GM12891 (cell line): ENCODE measurements around the gene BNC2.

Experiments used
- DNase-seq: peaks from one replicate; pipeline ENCODE4 v3.0.0; 2011; ENCODE audit warnings: low spot score; ENCODE audit not compliant: insufficient read length
- FAIRE-seq: peaks from 2 replicates; lab custom pipeline; 2011; peaks lifted over from hg19 to GRCh38; lab: Jason Lieb, UNC
- PAX5 ChIP-seq: IDR thresholded peaks from 2 replicates; pipeline ENCODE4 v1.6.1; 2011; ENCODE audit warnings: low read length, moderate library complexity, mild to moderate bottlenecking; ENCODE audit not compliant: insufficient read depth, severe bottlenecking
- POLR2A ChIP-seq: IDR thresholded peaks from 2 replicates; pipeline ENCODE4 v1.6.1; 2011; ENCODE audit warnings: low read depth, low read length, control low read depth
- POLR2AphosphoS5 ChIP-seq: IDR thresholded peaks from 2 replicates; pipeline ENCODE4 v1.6.1; 2011; ENCODE audit warnings: low read depth, low read length, control low read depth
- POU2F2 ChIP-seq: IDR thresholded peaks from 2 replicates; pipeline ENCODE4 v1.6.1; 2011; ENCODE audit warnings: low read depth, mild to moderate bottlenecking, control low read depth, low read length, moderate library complexity
- SPI1 ChIP-seq: IDR thresholded peaks from 2 replicates; pipeline ENCODE4 v1.6.1; 2011; ENCODE audit warnings: low read depth, low read length, control low read depth
- TAF1 ChIP-seq: IDR thresholded peaks from 2 replicates; pipeline ENCODE4 v1.6.1; 2011; ENCODE audit warnings: low read depth, low read length, control low read depth

BNC2 gene

GRCh38 chr9:16418721-16419120 lies 451.7 kb downstream of the BNC2 start:
- DNase-seq (no peak), FAIRE-seq (no peak)
- TF ChIP-seq POU2F2 (no peak), TAF1 (no peak), SPI1 (no peak), POLR2A (no peak), POLR2AphosphoS5 (no peak), PAX5 (no peak)

- no peak for DNase-seq
- TF ChIP-seq SPI1 (no peak), POU2F2 (no peak), PAX5 (no peak), POLR2AphosphoS5 (no peak), TAF1 (no peak), POLR2A (no peak)
- FAIRE-seq: no peak
Observed at GRCh38 chr9:16417749-16418148, 452.7 kb downstream of the BNC2 start.

GRCh38 chr9:16417161-16417560 lies 453.3 kb downstream of the BNC2 start:
- FAIRE-seq (no peak), DNase-seq (no peak)
- TF ChIP-seq POLR2AphosphoS5 (no peak), POLR2A (no peak), PAX5 (no peak), POU2F2 (no peak), TAF1 (no peak), SPI1 (no peak)

GRCh38 chr9:16414451-16414850 lies 456.0 kb downstream of the BNC2 start:
- TF ChIP-seq TAF1: no peak
- no peak for TF ChIP-seq POLR2A
- TF ChIP-seq POLR2AphosphoS5: no peak
- TF ChIP-seq POU2F2: no peak
- TF ChIP-seq PAX5: no peak
- TF ChIP-seq SPI1: no peak
- DNase-seq (no peak), FAIRE-seq (no peak)

- FAIRE-seq (no peak), DNase-seq (no peak)
- TF ChIP-seq PAX5: no peak
- no peak for TF ChIP-seq TAF1
- TF ChIP-seq POLR2A: no peak
- TF ChIP-seq POU2F2: no peak
- no peak for TF ChIP-seq SPI1
- no peak for TF ChIP-seq POLR2AphosphoS5
Observed at GRCh38 chr9:16413509-16414016, 456.9 kb downstream of the BNC2 start.

GRCh38 chr9:16412740-16413139 lies 457.7 kb downstream of the BNC2 start:
- no peak for DNase-seq
- no peak for TF ChIP-seq PAX5
- no peak for TF ChIP-seq POU2F2
- TF ChIP-seq TAF1: no peak
- TF ChIP-seq SPI1: no peak
- TF ChIP-seq POLR2AphosphoS5: no peak
- no peak for TF ChIP-seq POLR2A
- FAIRE-seq: no peak

GRCh38 chr9:16411311-16411710 lies 459.2 kb downstream of the BNC2 start:
- DNase-seq (no peak), FAIRE-seq (no peak)
- no peak for TF ChIP-seq TAF1

GRCh38 chr9:16410601-16411280 lies 459.7 kb downstream of the BNC2 start:
- FAIRE-seq: no peak
- TF ChIP-seq POU2F2: no peak
- TF ChIP-seq POLR2AphosphoS5: no peak
- TF ChIP-seq POLR2A: no peak
- TF ChIP-seq SPI1: no peak
- no peak for TF ChIP-seq TAF1
- TF ChIP-seq PAX5: no peak

GRCh38 chr9:16407617-16408016 lies 462.9 kb downstream of the BNC2 start:
- FAIRE-seq (no peak), DNase-seq (no peak)
- TF ChIP-seq POU2F2 (no peak), POLR2A (no peak), TAF1 (no peak), POLR2AphosphoS5 (no peak), SPI1 (no peak), PAX5 (no peak)

More at GRCh38 chr9:16410601-16411280, 459.7 kb downstream of the BNC2 start:
- DNase-seq: no peak

- TF ChIP-seq PAX5 (no peak), POLR2AphosphoS5 (no peak), POU2F2 (no peak), POLR2A (no peak), SPI1 (no peak), TAF1 (no peak)
- no peak for DNase-seq
- no peak for FAIRE-seq
Observed at GRCh38 chr9:16406526-16407225, 463.8 kb downstream of the BNC2 start.
